Bronchial epithelial cell (primary cell): Measurements from ENCODE around the gene TMC7. TPM values are rescaled to one million over a fixed set of nuclear protein-coding genes. Genes with fewer than 3 reads are reported as not detected.
A peak's percentile ranks its signal among the peaks of the same experiment; 100 is the strongest.

ENCODE experiments used
- DNase-seq: peaks from one replicate; pipeline ENCODE4 v3.0.0-alpha.2; 2010; ENCODE audit warnings: low read depth
- FAIRE-seq: peaks from 2 replicates; lab custom pipeline; 2011; peaks lifted over from hg19 to GRCh38; lab: Jason Lieb, UNC
- H3K27me3 ChIP-seq: 2 replicates; pipeline ENCODE4 v1.5.1; 2011; ENCODE audit warnings: low read length; ENCODE audit not compliant: control insufficient read depth, insufficient read depth
- H3K36me3 ChIP-seq: 2 replicates; pipeline ENCODE4 v1.5.1; 2011; ENCODE audit warnings: low read length; ENCODE audit not compliant: control insufficient read depth, insufficient read depth
- H3K4me3 ChIP-seq: 2 replicates; pipeline ENCODE4 v1.5.1; 2011; ENCODE audit warnings: mild to moderate bottlenecking, low read depth, low read length, control low read depth
- CTCF ChIP-seq: IDR thresholded peaks from 2 replicates; pipeline ENCODE4 v1.5.1; 2011; ENCODE audit warnings: mild to moderate bottlenecking, moderate library complexity, low read length, control low read depth, inconsistent platforms; ENCODE audit not compliant: insufficient read depth, severe bottlenecking
- total RNA-seq: library from RNA; depleted of rRNA; stranded (reverse); fragments of >200 nt; gene quantifications from 2 replicates; pipeline ENCODE4 v1.2.1, GENCODE V29; 2014

The TMC7 gene
- total RNA-seq, result 3.1 and 5.0 TPM in 2 replicates

- TF ChIP-seq CTCF, result peak; percentile 90
- FAIRE-seq (no peak), DNase-seq (peak; percentile 70)
- no peaks in the 10 kb centered on the region for H3K27me3 ChIP-seq
- no peaks in the 10 kb centered on the region for H3K36me3 ChIP-seq
- H3K4me3 ChIP-seq, result peak within 1 kb of the TSS; percentile 60
Observed at GRCh38 chr16:18983565-18984434, at the start of gene TMC7. Gene TMC7 (plus strand): TSS chr16:18983934. CDS start chr16:18984064, 130 bp downstream.

- no peak for DNase-seq
- FAIRE-seq, result no peak
- H3K4me3 ChIP-seq, result no peak overlapping the region
- H3K27me3 ChIP-seq, result no peaks in the 10 kb centered on the region
- no peaks in the 10 kb centered on the region for H3K36me3 ChIP-seq
- no peak for TF ChIP-seq CTCF
Observed at GRCh38 chr16:18936727-18937340, 46.9 kb upstream of the TMC7 start.

- Histone ChIP-seq H3K36me3 (no peaks in the 10 kb centered on the region), H3K27me3 (no peaks in the 10 kb centered on the region), H3K4me3 (no peak overlapping the region)
- TF ChIP-seq CTCF, result no peak
- no peak for DNase-seq
- no peak for FAIRE-seq
Observed at GRCh38 chr16:18937390-18937789, 46.3 kb upstream of the TMC7 start.

GRCh38 chr16:18938986-18939385, 44.7 kb upstream of the TMC7 start:
- FAIRE-seq, result no peak
- TF ChIP-seq CTCF, result no peak
- H3K4me3 ChIP-seq, result no peak overlapping the region

GRCh38 chr16:18941471-18941870, 42.3 kb upstream of the TMC7 start:
- no peaks in the 10 kb centered on the region for H3K27me3 ChIP-seq
- FAIRE-seq (no peak), DNase-seq (no peak)

More at GRCh38 chr16:18938986-18939385, 44.7 kb upstream of the TMC7 start:
- DNase-seq, result no peak
- Histone ChIP-seq H3K27me3 (no peaks in the 10 kb centered on the region), H3K36me3 (no peaks in the 10 kb centered on the region)

More at GRCh38 chr16:18941471-18941870, 42.3 kb upstream of the TMC7 start:
- Histone ChIP-seq H3K36me3 (no peaks in the 10 kb centered on the region), H3K4me3 (no peak overlapping the region)
- no peak for TF ChIP-seq CTCF
